HL-60 (cell line): ENCODE results near the gene HRCT1.
"Not testable (repeated sequence)": the region's sequence is repeated elsewhere in the genome, so short reads cannot be mapped to it uniquely, and the experiment has no call there.

Experiments
- CTCF ChIP-seq: IDR thresholded peaks from one replicate; pipeline ENCODE4 v1.5.1; 2011; ENCODE audit warnings: low read length, control low read depth, inconsistent platforms; ENCODE audit not compliant: insufficient read depth
- POLR2AphosphoS5 ChIP-seq: IDR thresholded peaks from 2 replicates; pipeline ENCODE4 v1.6.1; 2012; ENCODE audit warnings: low read depth
- REST ChIP-seq: IDR thresholded peaks from 2 replicates; pipeline ENCODE4 v1.6.1; 2012; ENCODE audit warnings: low read depth; ENCODE audit not compliant: insufficient replicate concordance
- SPI1 ChIP-seq: IDR thresholded peaks from 2 replicates; pipeline ENCODE4 v1.6.1; 2012; ENCODE audit warnings: low read depth, mild to moderate bottlenecking, borderline replicate concordance

- TF ChIP-seq POLR2AphosphoS5, CTCF, SPI1, REST: not testable (repeated sequence)
Measured at GRCh38 chr9:35897376-35898099, 8.5 kb upstream of the HRCT1 start.
